RWPE2 (cell line): ENCODE measurements around the gene TIE1.

Source experiments
- ATAC-seq: fragments of 200-7000 bp; cut with Tn5 transposase; 3 replicates; pipeline ENCODE4 v1.9.1; 2021; ENCODE audit warnings: low read depth
- DNase-seq: peaks from one replicate; pipeline ENCODE4 v3.0.0-alpha.2; 2020; ENCODE audit warnings: low spot score
- H3K27ac ChIP-seq: fragments of 450-650 bp; 2 replicates; pipeline ENCODE4 v1.5.1; 2017; ENCODE audit warnings: mild to moderate bottlenecking; ENCODE audit not compliant: poor library complexity, severe bottlenecking
- H3K27me3 ChIP-seq: fragments of 250-450 bp; sonication (Bioruptor Pico); 2 replicates; pipeline ENCODE4 v1.5.1; 2021; ENCODE audit warnings: mild to moderate bottlenecking, moderate library complexity; ENCODE audit not compliant: insufficient read depth, poor library complexity, severe bottlenecking
- H3K36me3 ChIP-seq: fragments of 250-450 bp; sonication (Bioruptor Pico); 2 replicates; pipeline ENCODE4 v1.5.1; 2020; ENCODE audit warnings: low read depth, mild to moderate bottlenecking, moderate library complexity
- H3K4me1 ChIP-seq: fragments of 250-450 bp; sonication (Bioruptor Pico); 2 replicates; pipeline ENCODE4 v1.5.1; 2021; ENCODE audit warnings: mild to moderate bottlenecking, moderate library complexity; ENCODE audit not compliant: insufficient read depth, poor library complexity, severe bottlenecking
- H3K4me3 ChIP-seq: fragments of 250-450 bp; sonication (Bioruptor Pico); 2 replicates; pipeline ENCODE4 v1.5.1; 2021; ENCODE audit warnings: mild to moderate bottlenecking, moderate library complexity; ENCODE audit not compliant: severe bottlenecking
- H3K9me3 ChIP-seq: fragments of 250-450 bp; sonication (Bioruptor Pico); 2 replicates; pipeline ENCODE4 v1.5.1; 2021; ENCODE audit warnings: mild to moderate bottlenecking, moderate library complexity; ENCODE audit not compliant: severe bottlenecking
- CTCF ChIP-seq: fragments of 450-650 bp; IDR thresholded peaks from one replicate; pipeline ENCODE4 v1.5.1; 2017; ENCODE audit warnings: mild to moderate bottlenecking, moderate library complexity; ENCODE audit not compliant: poor library complexity, severe bottlenecking

TIE1 gene

GRCh38 chr1:43296207-43296606 is 4.6 kb upstream of the TIE1 start:
- no peak overlapping the region for H3K27ac ChIP-seq

GRCh38 chr1:43298055-43298454 is 2.7 kb upstream of the TIE1 start:
- Histone ChIP-seq H3K36me3 (no peaks in the 10 kb centered on the region), H3K9me3 (no peaks in the 10 kb centered on the region), H3K4me3 (no peak overlapping the region), H3K27me3 (no peaks in the 10 kb centered on the region), H3K27ac (no peak overlapping the region), H3K4me1 (peaks cover 7% of the 10 kb centered on the region)
- DNase-seq = no peak
- ATAC-seq = no peak
- TF ChIP-seq CTCF = no peak

More at GRCh38 chr1:43296207-43296606, 4.6 kb upstream of the TIE1 start:
- no peak for ATAC-seq
- H3K4me1 ChIP-seq = peaks cover 7% of the 10 kb centered on the region
- TF ChIP-seq CTCF = no peak
- H3K36me3 ChIP-seq = no peaks in the 10 kb centered on the region
- H3K4me3 ChIP-seq = no peak overlapping the region
- DNase-seq = no peak
- H3K9me3 ChIP-seq = no peaks in the 10 kb centered on the region
- H3K27me3 ChIP-seq = no peaks in the 10 kb centered on the region

GRCh38 chr1:43299101-43299500 is 1.7 kb upstream of the TIE1 start:
- Histone ChIP-seq H3K4me1 (peaks cover 5% of the 10 kb centered on the region), H3K9me3 (no peaks in the 10 kb centered on the region)
- ATAC-seq = no peak

GRCh38 chr1:43302201-43302600 is 1.4 kb downstream of the TIE1 start:
- DNase-seq (no peak), ATAC-seq (no peak)
- TF ChIP-seq CTCF = no peak
- H3K27ac ChIP-seq = no peak overlapping the region
- H3K36me3 ChIP-seq = no peaks in the 10 kb centered on the region
- H3K27me3 ChIP-seq = no peaks in the 10 kb centered on the region
- H3K4me1 ChIP-seq = no peaks in the 10 kb centered on the region
- H3K9me3 ChIP-seq = no peaks in the 10 kb centered on the region
- no peak overlapping the region for H3K4me3 ChIP-seq

More at GRCh38 chr1:43299101-43299500, 1.7 kb upstream of the TIE1 start:
- no peak overlapping the region for H3K27ac ChIP-seq
- H3K27me3 ChIP-seq = no peaks in the 10 kb centered on the region
- H3K36me3 ChIP-seq = no peaks in the 10 kb centered on the region
- no peak for TF ChIP-seq CTCF
- no peak overlapping the region for H3K4me3 ChIP-seq
- DNase-seq = no peak

GRCh38 chr1:43302721-43303470 is 2.1 kb downstream of the TIE1 start:
- Histone ChIP-seq H3K4me3 (no peak overlapping the region), H3K4me1 (no peaks in the 10 kb centered on the region), H3K27ac (no peak overlapping the region), H3K9me3 (no peaks in the 10 kb centered on the region), H3K27me3 (no peaks in the 10 kb centered on the region), H3K36me3 (no peaks in the 10 kb centered on the region)
- no peak for ATAC-seq
- TF ChIP-seq CTCF = no peak
- DNase-seq = no peak
